ENCODE results near the gene CDCA5. TPM values are rescaled to one million over a fixed set of nuclear protein-coding genes. Genes with fewer than 3 reads are reported as not detected.

The CDCA5 gene
- polyA plus RNA-seq, 1 of the 3 experiments (the other 2 are of a cell fraction): 16.3 TPM

DNA sequence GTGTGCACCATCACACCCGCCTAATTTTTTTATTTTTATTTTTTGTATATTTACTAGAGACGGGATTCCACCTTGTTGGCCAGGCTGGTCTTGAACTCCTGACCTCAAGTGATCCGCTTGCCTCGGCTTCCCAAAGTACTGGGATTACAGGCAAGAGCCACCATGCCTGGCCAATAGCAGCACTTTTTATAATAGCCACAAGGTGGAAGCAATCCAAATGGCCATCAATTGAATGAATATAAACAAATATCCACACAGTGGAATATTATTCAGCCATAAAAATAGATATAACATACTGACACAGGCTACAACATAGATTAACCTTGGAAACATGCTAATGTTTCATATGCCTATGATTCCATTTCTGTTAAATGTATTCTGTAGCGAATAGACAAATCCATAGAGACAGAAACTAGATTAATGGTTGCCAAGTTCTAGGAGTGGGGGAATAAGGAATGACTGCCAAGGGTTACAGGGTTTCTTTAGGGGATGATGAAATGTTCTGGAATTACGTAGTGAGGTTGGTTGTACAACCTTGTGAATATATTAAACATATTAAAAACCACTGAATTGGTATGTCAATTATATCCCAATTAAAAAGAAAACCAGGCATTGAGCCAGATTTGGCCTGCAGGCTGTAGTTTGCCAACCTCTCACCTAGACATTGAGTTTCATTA is 17.0 kb upstream of the CDCA5 start:
- Histone ChIP-seq H3K4me3 (ENCODE audit: low read depth in 2 of 2, low read length in 1 of 2) (no peak overlapping the region), H3K9me2 (no peaks in the 10 kb centered on the region), H3K9ac (no peak overlapping the region), H4K20me1 (ENCODE audit: insufficient read depth) (peaks cover 9% of the 10 kb centered on the region), H3K36me3 (replicated peaks in 1 of 2; ENCODE audit: control insufficient read depth in 1 of 2, insufficient read depth in 2 of 2, low read length in 1 of 2) (peaks cover 0 to 8% of the 10 kb centered on the region in 2 experiments), H3K4me2 (no peak overlapping the region), H3K27ac (ENCODE audit: low read depth in 2 of 2, low read length in 1 of 2) (no peak overlapping the region), H3F3A (replicated peaks; ENCODE audit: insufficient read depth) (no peaks in the 10 kb centered on the region), H3K27me3 (ENCODE audit: insufficient read depth) (no peaks in the 10 kb centered on the region), H2AFZ (ENCODE audit: low read depth) (no peak overlapping the region), H3K9me3 (no peaks in the 10 kb centered on the region), H3K4me1 (ENCODE audit: control insufficient read depth in 1 of 2, insufficient read depth in 2 of 2, low read depth in 1 of 2, low read length in 1 of 2) (peaks cover 0 to 7% of the 10 kb centered on the region in 2 experiments; a peak in 1 of 4 replicates), H3K79me2 (ENCODE audit: insufficient read depth) (peaks cover 73% of the 10 kb centered on the region)
- TF ChIP-seq, protein P1, sequence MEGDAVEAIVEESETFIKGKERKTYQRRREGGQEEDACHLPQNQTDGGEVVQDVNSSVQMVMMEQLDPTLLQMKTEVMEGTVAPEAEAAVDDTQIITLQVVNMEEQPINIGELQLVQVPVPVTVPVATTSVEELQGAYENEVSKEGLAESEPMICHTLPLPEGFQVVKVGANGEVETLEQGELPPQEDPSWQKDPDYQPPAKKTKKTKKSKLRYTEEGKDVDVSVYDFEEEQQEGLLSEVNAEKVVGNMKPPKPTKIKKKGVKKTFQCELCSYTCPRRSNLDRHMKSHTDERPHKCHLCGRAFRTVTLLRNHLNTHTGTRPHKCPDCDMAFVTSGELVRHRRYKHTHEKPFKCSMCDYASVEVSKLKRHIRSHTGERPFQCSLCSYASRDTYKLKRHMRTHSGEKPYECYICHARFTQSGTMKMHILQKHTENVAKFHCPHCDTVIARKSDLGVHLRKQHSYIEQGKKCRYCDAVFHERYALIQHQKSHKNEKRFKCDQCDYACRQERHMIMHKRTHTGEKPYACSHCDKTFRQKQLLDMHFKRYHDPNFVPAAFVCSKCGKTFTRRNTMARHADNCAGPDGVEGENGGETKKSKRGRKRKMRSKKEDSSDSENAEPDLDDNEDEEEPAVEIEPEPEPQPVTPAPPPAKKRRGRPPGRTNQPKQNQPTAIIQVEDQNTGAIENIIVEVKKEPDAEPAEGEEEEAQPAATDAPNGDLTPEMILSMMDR (IDR thresholded peaks at IDR 0.05): peak; percentile 35; the same call in 1 of the 2 replicates
- TF ChIP-seq MEF2A (IDR thresholded peaks at IDR 0.05; ENCODE audit: borderline replicate concordance, low read depth) (no peak), MXI1 (IDR thresholded peaks at IDR 0.05; ENCODE audit: low read depth, low read length) (no peak), RFX5 (IDR thresholded peaks at IDR 0.05; ENCODE audit: low read length) (no peak)
- ChIA-PET POLR2A (interaction anchor here (3.4 kb wide), 1 partner anchor 10 kb away, joined by 27 read pairs; the partner anchor contains the start of gene TM7SF2), CTCF (interaction anchor here (1.1 to 12.6 kb wide), 2 partner anchors 8 to 11 kb away, joined by 5 to 150 read pairs; partner anchors contain the start of gene TM7SF2)
- 92% methylated on average over 6 of the region's 6 CpGs for WGBS (ENCODE audit: low lambda C conversion rate)
- no peak for DNase-seq

DNA sequence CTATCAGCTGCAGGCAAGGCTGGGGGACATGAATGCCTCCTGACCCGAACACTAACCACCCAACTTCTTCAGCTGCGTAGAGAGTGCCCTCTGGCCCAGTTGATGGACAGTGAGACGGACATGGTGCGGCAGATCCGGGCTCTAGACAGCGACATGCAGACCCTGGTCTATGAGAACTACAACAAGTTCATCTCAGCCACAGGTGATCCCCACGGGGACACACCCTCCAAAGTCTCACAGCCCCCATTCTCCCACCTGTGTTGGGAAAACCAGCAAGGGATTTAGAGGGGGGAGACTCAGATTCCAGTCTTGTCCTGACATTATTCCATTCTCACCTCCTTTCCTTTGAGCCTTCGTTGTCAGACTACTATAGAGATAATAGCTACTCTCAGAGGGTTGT is 13.1 kb upstream of the CDCA5 start:
- Histone ChIP-seq H4K20me1 (ENCODE audit: insufficient read depth) (no peaks in the 10 kb centered on the region), H3K4me1 (ENCODE audit: control insufficient read depth in 1 of 2, insufficient read depth in 2 of 2, low read depth in 1 of 2, low read length in 1 of 2) (peaks cover 0 to 10% of the 10 kb centered on the region in 2 experiments; a peak in 1 of 4 replicates), H3K27ac (ENCODE audit: low read depth in 2 of 2, low read length in 1 of 2) (no peak overlapping the region), H3K36me3 (replicated peaks in 1 of 2; ENCODE audit: control insufficient read depth in 1 of 2, insufficient read depth in 2 of 2, low read length in 1 of 2) (peaks cover 0 to 4% of the 10 kb centered on the region in 2 experiments), H3K4me3 (ENCODE audit: low read depth in 2 of 2, low read length in 1 of 2) (peak overlapping the region; percentile 57 to 77), H3K9me3 (no peaks in the 10 kb centered on the region), H3F3A (replicated peaks; ENCODE audit: insufficient read depth) (peaks cover 19% of the 10 kb centered on the region), H3K4me2 (peak overlapping the region; percentile 88), H2AFZ (ENCODE audit: low read depth) (no peak overlapping the region), H3K9me2 (no peaks in the 10 kb centered on the region), H3K79me2 (ENCODE audit: insufficient read depth) (peaks cover 45% of the 10 kb centered on the region), H3K27me3 (ENCODE audit: insufficient read depth) (no peaks in the 10 kb centered on the region), H3K9ac (peak overlapping the region; percentile 86; the same call in 1 of the 2 replicates)
- ChIA-PET CTCF (interaction anchor here (1.4 to 12.6 kb wide), 4 partner anchors 15 to 84 kb away, joined by 4 to 150 read pairs (median 10); partner anchors contain the start of genes TM7SF2 and ZNHIT2), POLR2A (interaction anchor here (0.6 to 1.6 kb wide), 5 partner anchors 14 to 79 kb away, joined by 3 to 10 read pairs (median 4); partner anchors contain the start of gene ZNHIT2)
- TF ChIP-seq, protein P2, sequence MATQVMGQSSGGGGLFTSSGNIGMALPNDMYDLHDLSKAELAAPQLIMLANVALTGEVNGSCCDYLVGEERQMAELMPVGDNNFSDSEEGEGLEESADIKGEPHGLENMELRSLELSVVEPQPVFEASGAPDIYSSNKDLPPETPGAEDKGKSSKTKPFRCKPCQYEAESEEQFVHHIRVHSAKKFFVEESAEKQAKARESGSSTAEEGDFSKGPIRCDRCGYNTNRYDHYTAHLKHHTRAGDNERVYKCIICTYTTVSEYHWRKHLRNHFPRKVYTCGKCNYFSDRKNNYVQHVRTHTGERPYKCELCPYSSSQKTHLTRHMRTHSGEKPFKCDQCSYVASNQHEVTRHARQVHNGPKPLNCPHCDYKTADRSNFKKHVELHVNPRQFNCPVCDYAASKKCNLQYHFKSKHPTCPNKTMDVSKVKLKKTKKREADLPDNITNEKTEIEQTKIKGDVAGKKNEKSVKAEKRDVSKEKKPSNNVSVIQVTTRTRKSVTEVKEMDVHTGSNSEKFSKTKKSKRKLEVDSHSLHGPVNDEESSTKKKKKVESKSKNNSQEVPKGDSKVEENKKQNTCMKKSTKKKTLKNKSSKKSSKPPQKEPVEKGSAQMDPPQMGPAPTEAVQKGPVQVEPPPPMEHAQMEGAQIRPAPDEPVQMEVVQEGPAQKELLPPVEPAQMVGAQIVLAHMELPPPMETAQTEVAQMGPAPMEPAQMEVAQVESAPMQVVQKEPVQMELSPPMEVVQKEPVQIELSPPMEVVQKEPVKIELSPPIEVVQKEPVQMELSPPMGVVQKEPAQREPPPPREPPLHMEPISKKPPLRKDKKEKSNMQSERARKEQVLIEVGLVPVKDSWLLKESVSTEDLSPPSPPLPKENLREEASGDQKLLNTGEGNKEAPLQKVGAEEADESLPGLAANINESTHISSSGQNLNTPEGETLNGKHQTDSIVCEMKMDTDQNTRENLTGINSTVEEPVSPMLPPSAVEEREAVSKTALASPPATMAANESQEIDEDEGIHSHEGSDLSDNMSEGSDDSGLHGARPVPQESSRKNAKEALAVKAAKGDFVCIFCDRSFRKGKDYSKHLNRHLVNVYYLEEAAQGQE (IDR thresholded peaks at IDR 0.05; ENCODE audit: low read depth, low read length): no peak
- TF ChIP-seq, protein P3, sequence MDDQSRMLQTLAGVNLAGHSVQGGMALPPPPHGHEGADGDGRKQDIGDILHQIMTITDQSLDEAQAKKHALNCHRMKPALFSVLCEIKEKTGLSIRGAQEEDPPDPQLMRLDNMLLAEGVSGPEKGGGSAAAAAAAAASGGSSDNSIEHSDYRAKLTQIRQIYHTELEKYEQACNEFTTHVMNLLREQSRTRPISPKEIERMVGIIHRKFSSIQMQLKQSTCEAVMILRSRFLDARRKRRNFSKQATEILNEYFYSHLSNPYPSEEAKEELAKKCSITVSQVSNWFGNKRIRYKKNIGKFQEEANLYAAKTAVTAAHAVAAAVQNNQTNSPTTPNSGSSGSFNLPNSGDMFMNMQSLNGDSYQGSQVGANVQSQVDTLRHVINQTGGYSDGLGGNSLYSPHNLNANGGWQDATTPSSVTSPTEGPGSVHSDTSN (IDR thresholded peaks at IDR 0.05): no peak
- no peak for TF ChIP-seq MEF2A (IDR thresholded peaks at IDR 0.05; ENCODE audit: borderline replicate concordance, low read depth)
- 15% methylated on average over 6 of the region's 8 CpGs for WGBS (ENCODE audit: low lambda C conversion rate)
- DNase-seq: no peak

Data from SK-N-SH (cell line).